ENCODE measurements around the gene RNF169.

- TF ChIP-seq CTCF (IDR thresholded peaks at IDR 0.05; ENCODE audit: low read depth, low read length, missing input control), result no peak
- TF ChIP-seq ZBTB33 (IDR thresholded peaks at IDR 0.05), result no peak
- no peak for TF ChIP-seq SP1 (IDR thresholded peaks at IDR 0.05)
- no peak for TF ChIP-seq REST (IDR thresholded peaks at IDR 0.05)
- no peak for TF ChIP-seq JUND (IDR thresholded peaks at IDR 0.05)
- TF ChIP-seq YY1 (IDR thresholded peaks at IDR 0.05), result no peak
- TF ChIP-seq GABPA (IDR thresholded peaks at IDR 0.05 in 1 of 2, conservative IDR thresholded peaks at IDR 0.05 in 1 of 2), result no peak
- no peak for TF ChIP-seq RXRA (IDR thresholded peaks at IDR 0.05)
These were observed 27.9 kb downstream of the RNF169 start for GRCh38 chr11:74776546-74776945.

Data from liver (tissue), 3 donors.